ENCODE measurements around the gene SMYD3. TPM values are rescaled to one million over a fixed set of nuclear protein-coding genes. Genes with fewer than 3 reads are reported as not detected.

The SMYD3 gene
- total and polyA plus RNA-seq, 2 donors (not counting 3 experiments of a cell fraction or from before 2014, with no cell fraction given) = 16.0 to 32.1 TPM

DNA sequence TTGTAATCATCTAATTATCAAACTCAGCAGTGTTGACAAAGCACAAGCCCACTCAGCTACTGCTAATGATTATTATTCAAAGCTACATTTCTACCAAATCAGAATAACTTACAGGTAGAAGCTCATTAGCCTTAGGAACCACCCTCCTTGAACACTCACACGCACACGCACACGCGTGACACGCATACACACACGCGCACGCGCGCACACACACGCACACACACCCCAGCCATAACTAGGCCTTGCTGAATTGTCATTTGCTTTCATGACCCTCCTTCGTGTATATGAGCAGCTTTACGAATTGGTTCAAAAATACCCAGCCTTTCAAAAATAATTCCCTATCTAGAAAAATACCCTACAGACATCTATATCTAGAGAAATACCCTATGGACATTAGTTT lies 195.6 kb downstream of the SMYD3 start:
- Histone ChIP-seq H3K27ac (ENCODE audit: insufficient read depth, low read depth, low read length) (no peak overlapping the region), H3K4me2 (ENCODE audit: insufficient read depth, low read length) (no peak overlapping the region), H3K9me1 (replicated peaks; ENCODE audit: control insufficient read depth, extremely low read depth, insufficient read depth, low read length) (no peaks in the 10 kb centered on the region), H4K20me1 (replicated peaks; ENCODE audit: control insufficient read depth, extremely low read depth, insufficient read depth, low read length) (no peaks in the 10 kb centered on the region), H3K9me3 (replicated peaks; ENCODE audit: control insufficient read depth, insufficient read depth, low read length) (no peaks in the 10 kb centered on the region), H3K27me3 (ENCODE audit: control insufficient read depth in 2 of 2, insufficient read depth in 2 of 2, low read length in 2 of 2) (no peaks in the 10 kb centered on the region), H2AFZ (ENCODE audit: low read depth, low read length) (no peak overlapping the region), H3K36me3 (ENCODE audit: control insufficient read depth in 2 of 2, extremely low read depth in 1 of 2, insufficient read depth in 2 of 2, low read length in 2 of 2) (no peaks in the 10 kb centered on the region), H3K9ac (replicated peaks; ENCODE audit: extremely low read depth, insufficient read depth, low read length) (no peak overlapping the region), H3K79me2 (ENCODE audit: control insufficient read depth, insufficient read depth, low read length) (no peaks in the 10 kb centered on the region), H3K4me3 (replicated peaks in 1 of 3; ENCODE audit: insufficient read depth in 1 of 3, low read depth in 1 of 3, low read length in 3 of 3) (no peak overlapping the region), H3K4me1 (ENCODE audit: control insufficient read depth, extremely low read depth, insufficient read depth, low read length) (no peaks in the 10 kb centered on the region)
- no peak for DNase-seq (ENCODE audit: low read depth, low spot score)
- ChIA-PET CTCF (interaction anchor here (0.8 to 2.3 kb wide), 2 partner anchors 8 to 48 kb away, joined by 3 to 8 read pairs; no protein-coding TSS in a partner anchor), POLR2A (no interaction called here)
- no TSS peak for BruUV-seq (replicated peaks)
- intact Hi-C loops (cut with micrococcal nuclease) (no loop called here), dilution Hi-C loops (cut with MboI; ENCODE audit: extremely low pct_ligation_motif_present, low sequenced_read_pairs) (no loop called here)
- no peak for TF ChIP-seq GATA2 (IDR thresholded peaks at IDR 0.05; ENCODE audit: insufficient read depth, insufficient read length, low read depth, low read length)
- TF ChIP-seq JUN (IDR thresholded peaks at IDR 0.05; ENCODE audit: borderline replicate concordance, insufficient read depth, insufficient read length, low read depth) = no peak
- TF ChIP-seq, protein P1, sequence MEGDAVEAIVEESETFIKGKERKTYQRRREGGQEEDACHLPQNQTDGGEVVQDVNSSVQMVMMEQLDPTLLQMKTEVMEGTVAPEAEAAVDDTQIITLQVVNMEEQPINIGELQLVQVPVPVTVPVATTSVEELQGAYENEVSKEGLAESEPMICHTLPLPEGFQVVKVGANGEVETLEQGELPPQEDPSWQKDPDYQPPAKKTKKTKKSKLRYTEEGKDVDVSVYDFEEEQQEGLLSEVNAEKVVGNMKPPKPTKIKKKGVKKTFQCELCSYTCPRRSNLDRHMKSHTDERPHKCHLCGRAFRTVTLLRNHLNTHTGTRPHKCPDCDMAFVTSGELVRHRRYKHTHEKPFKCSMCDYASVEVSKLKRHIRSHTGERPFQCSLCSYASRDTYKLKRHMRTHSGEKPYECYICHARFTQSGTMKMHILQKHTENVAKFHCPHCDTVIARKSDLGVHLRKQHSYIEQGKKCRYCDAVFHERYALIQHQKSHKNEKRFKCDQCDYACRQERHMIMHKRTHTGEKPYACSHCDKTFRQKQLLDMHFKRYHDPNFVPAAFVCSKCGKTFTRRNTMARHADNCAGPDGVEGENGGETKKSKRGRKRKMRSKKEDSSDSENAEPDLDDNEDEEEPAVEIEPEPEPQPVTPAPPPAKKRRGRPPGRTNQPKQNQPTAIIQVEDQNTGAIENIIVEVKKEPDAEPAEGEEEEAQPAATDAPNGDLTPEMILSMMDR (IDR thresholded peaks at IDR 0.05; ENCODE audit: extremely low read depth in 1 of 2, insufficient read depth in 1 of 2, low read depth in 1 of 2, low read length in 2 of 2) = no peak
- no peak for TF ChIP-seq EZH2 (IDR thresholded peaks at IDR 0.05; ENCODE audit: borderline replicate concordance, low read depth, low read length, severe bottlenecking)
- TF ChIP-seq POLR2AphosphoS5 (IDR thresholded peaks at IDR 0.05; ENCODE audit: insufficient read depth, low read depth, low read length) = no peak
- TF ChIP-seq, protein P2, sequence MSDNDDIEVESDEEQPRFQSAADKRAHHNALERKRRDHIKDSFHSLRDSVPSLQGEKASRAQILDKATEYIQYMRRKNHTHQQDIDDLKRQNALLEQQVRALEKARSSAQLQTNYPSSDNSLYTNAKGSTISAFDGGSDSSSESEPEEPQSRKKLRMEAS (IDR thresholded peaks at IDR 0.05; ENCODE audit: insufficient read depth, insufficient read length) = no peak
- no peak for TF ChIP-seq POLR2A (IDR thresholded peaks at IDR 0.05; ENCODE audit: low read depth, low read length)
- no peak for TF ChIP-seq FOS (IDR thresholded peaks at IDR 0.05; ENCODE audit: borderline replicate concordance, insufficient read depth, low read length)
- no peak for FAIRE-seq
